K562 (cell line): Measurements from ENCODE around the gene TMEFF1. TPM values are rescaled to one million over a fixed set of nuclear protein-coding genes. Genes with fewer than 3 reads are reported as not detected.
A peak's percentile ranks its signal among the peaks of the same experiment; 100 is the strongest.

ENCODE experiments used
- ATAC-seq: fragments of 200-7000 bp; cut with Tn5 transposase; 3 replicates; pipeline ENCODE4 v1.9.1; 2020; ENCODE audit warnings: moderate library complexity
- BruUV-seq: library from RNA; stranded (reverse); fragments of 400-500 nt; replicated peaks from 2 replicates; lab custom pipeline; 2021; lab: Mats Ljungman, UMichigan
- CTCF ChIA-PET: fragments of 300-600 bp; formaldehyde crosslinking; extraction: SDS; loops from one replicate; lab custom pipeline; 2021; ENCODE audit warnings: low intra/inter-chr PET ratio; lab: Yijun Ruan, JAX
- POLR2A ChIA-PET: fragments of 300-600, 350-650 bp; sonication (Branson Sonifier 250); formaldehyde crosslinking; extraction: SDS; loops from one replicate; lab custom pipeline; 2021; ENCODE audit warnings: antibody characterized with exemption, inconsistent platforms; lab: Yijun Ruan, JAX
- DNase-seq, 4 experiments: peaks; one replicate each; pipeline versions ENCODE4 v3.0.0 to v3.0.0-alpha.2; 2011 to 2018; ENCODE audit warnings: low spot score in 3 of 4, mixed read lengths in 3 of 4; ENCODE audit errors: extremely low read depth in 1 of 4
- FAIRE-seq: peaks from 2 replicates; lab custom pipeline; 2011; peaks lifted over from hg19 to GRCh38; lab: Jason Lieb, UNC
- H2AFZ ChIP-seq: 2 replicates; pipeline ENCODE4 v1.6.0; 2011; ENCODE audit warnings: low read depth, low read length, control low read depth, inconsistent platforms
- H3K27ac ChIP-seq: fragments of 200-600 bp; 3 replicates; pipeline ENCODE4 v1.8.0; 2011; ENCODE audit warnings: low read depth, mild to moderate bottlenecking, control low read depth, inconsistent platforms, low read length, moderate library complexity, mixed read lengths; ENCODE audit errors: extremely low read depth
- H3K27me3 ChIP-seq, 2 experiments: fragments of 300-600 bp in 1 of 2; 2 replicates in 1 of 2; 3 replicates in 1 of 2; pipeline versions ENCODE4 v1.6.0 to v1.8.0; 2011; ENCODE audit warnings: inconsistent platforms in 2 of 2, low read length in 2 of 2, mild to moderate bottlenecking in 1 of 2, mixed read lengths in 1 of 2, moderate library complexity in 1 of 2; ENCODE audit not compliant: control insufficient read depth in 2 of 2, insufficient read depth in 2 of 2
- H3K36me3 ChIP-seq: fragments of 300-600 bp; 3 replicates; pipeline ENCODE4 v1.8.0; 2011; ENCODE audit warnings: mild to moderate bottlenecking, low read length, inconsistent platforms; ENCODE audit not compliant: control insufficient read depth, insufficient read depth
- H3K4me1 ChIP-seq, 2 experiments: fragments of 200-600 bp in 1 of 2; replicated peaks in 1 of 2; 2 replicates in 1 of 2; 3 replicates in 1 of 2; pipeline versions ENCODE4 v1.5.1 to v1.8.0; 2011; ENCODE audit warnings: inconsistent platforms in 2 of 2, low read length in 2 of 2, mild to moderate bottlenecking in 1 of 2, mixed read lengths in 1 of 2, moderate library complexity in 1 of 2; ENCODE audit not compliant: control insufficient read depth in 2 of 2, insufficient read depth in 2 of 2
- H3K4me2 ChIP-seq: 2 replicates; pipeline ENCODE4 v1.6.1; 2011; ENCODE audit warnings: low read length, control low read depth, inconsistent platforms, mixed read lengths; ENCODE audit not compliant: insufficient read depth
- H3K4me3 ChIP-seq: fragments of 200-600 bp; sonication (generic), shearing (Covaris generic); 2 replicates; pipeline ENCODE4 v1.5.1; 2016; ENCODE audit warnings: control low read depth, inconsistent platforms
- H3K79me2 ChIP-seq: fragments of 200-600 bp; 3 replicates; pipeline ENCODE4 v1.8.0; 2011; ENCODE audit warnings: low read length, inconsistent platforms; ENCODE audit not compliant: control insufficient read depth, insufficient read depth
- H3K9ac ChIP-seq, 2 experiments: 2 replicates each; pipeline versions ENCODE4 v1.6.0 to v1.6.1; 2011; ENCODE audit warnings: low read depth in 2 of 2, low read length in 2 of 2, control low read depth in 1 of 2, inconsistent platforms in 1 of 2, mild to moderate bottlenecking in 1 of 2, mixed read lengths in 1 of 2; ENCODE audit not compliant: insufficient read depth in 1 of 2
- H3K9me1 ChIP-seq: one replicate; pipeline ENCODE4 v1.6.0; 2011; ENCODE audit warnings: inconsistent platforms, mild to moderate bottlenecking, low read length, moderate library complexity; ENCODE audit not compliant: control insufficient read depth, insufficient read depth
- H3K9me3 ChIP-seq: replicated peaks from 2 replicates; pipeline ENCODE4 v1.5.1; 2011; ENCODE audit warnings: low read depth, low read length, inconsistent platforms; ENCODE audit not compliant: control insufficient read depth, insufficient read depth
- H4K20me1 ChIP-seq: replicated peaks from 2 replicates; pipeline ENCODE4 v1.6.1; 2011; ENCODE audit warnings: low read length, inconsistent platforms, mixed read lengths; ENCODE audit not compliant: control insufficient read depth, insufficient read depth
- CHD7 ChIP-seq: fragments of 200-600 bp; sonication (generic); IDR thresholded peaks from one replicate; pipeline ENCODE4 v1.6.1; 2012; ENCODE audit warnings: mild to moderate bottlenecking, low read depth, low read length, inconsistent platforms
- RBM25 ChIP-seq: fragments of 200-400 bp; formaldehyde crosslinking; IDR thresholded peaks from 2 replicates; pipeline ENCODE4 v1.6.1; 2018; ENCODE audit warnings: low read length, low read depth, moderate library complexity; ENCODE audit not compliant: severe bottlenecking
- SPI1 ChIP-seq: IDR thresholded peaks from 2 replicates; pipeline ENCODE4 v1.6.1; 2011; ENCODE audit warnings: low read depth, low read length, control low read depth, borderline replicate concordance
- ZNF146 ChIP-seq: IDR thresholded peaks from one replicate; pipeline ENCODE4 v1.6.1; 2018; ENCODE audit warnings: missing compliant biosample characterization; ENCODE audit not compliant: unreplicated experiment
- ZNF740 ChIP-seq, 3 experiments: fragments of 200-800 bp in 1 of 3; sonication (Bioruptor generic) in 1 of 3; sonication (generic) in 1 of 3; formaldehyde crosslinking in 1 of 3; IDR thresholded peaks; 2 replicates each; pipeline versions ENCODE4 v1.6.1 to v1.8.0; 2016 to 2022; ENCODE audit warnings: mild to moderate bottlenecking in 2 of 3, missing compliant biosample characterization in 2 of 3, missing genetic modification characterization in 2 of 3, missing genetic modification reagents in 1 of 3
- WGBS: fragments of 100-300 bp; shearing (Covaris generic); methylation state at CpG from one replicate; pipeline ENCODE4 v1.1.6; 2016; ENCODE audit warnings: low coverage, mixed read lengths; ENCODE audit not compliant: insufficient coverage; ENCODE audit errors: missing lambda C conversion rate; 5-methylcytosine and 5-hydroxymethylcytosine counted together
- in situ Hi-C: fragments of 300-500 bp; cut with MboI; formaldehyde crosslinking; loops from 4 replicates; pipeline ENCODE4 v1.15.0; 2018; ENCODE audit warnings: inconsistent platforms, mixed read lengths
- intact Hi-C: fragments of 100-400 bp; cut with micrococcal nuclease; formaldehyde crosslinking; loops from 2 replicates; pipeline ENCODE4 v1.14.2; 2022
- polyA plus RNA-seq, 8 experiments: library from polyadenylated mRNA; depleted of rRNA in 4 of 8; stranded (reverse) in 5 of 8; unstranded in 3 of 8; fragments of >200 nt; fragmentation: Nextera tagmentation in 2 of 8; fragmentation: Illumina TruSeq in 1 of 8; extraction: Ambion mirVana in 2 of 8; extraction: Trizol in 1 of 8; gene quantifications; 2 replicates each; pipeline versions ENCODE4 v1.2.1 to v1.2.3, GENCODE V29; 2011 to 2014; ENCODE audit warnings: inconsistent platforms in 1 of 8, missing spikeins in 1 of 8
- total RNA-seq, 7 experiments: library from RNA; depleted of rRNA in 6 of 7; stranded (reverse); fragments of >200 nt in 6 of 7; fragmentation: Illumina TruSeq in 2 of 7; extraction: Trizol in 2 of 7; gene quantifications; 2 replicates each; pipeline versions ENCODE4 v1.2.1 to v1.2.3, GENCODE V29; 2011 to 2021; ENCODE audit warnings: low replicate concordance in 1 of 7

Gene TMEFF1
- total and polyA plus RNA-seq, 9 of the 15 experiments (the other 6 are each of a cell fraction or from before 2014, with no cell fraction given), result 0.07 to 1.1 (median 0.28) TPM; not detected in 2

GRCh38 chr9:100626949-100627348 lies 154.0 kb downstream of the TMEFF1 start:
- no peaks in the 10 kb centered on the region for H3K9me1 ChIP-seq
- H3K9ac ChIP-seq, result no peak overlapping the region
- in situ Hi-C loops (no loop called here), intact Hi-C loops (no loop called here)
- no TSS peak for BruUV-seq
- 10% methylated on average over 1 of the region's 1 CpG for WGBS
- no peak overlapping the region for H3K27ac ChIP-seq
- no peak overlapping the region for H3K4me2 ChIP-seq
- no peak for DNase-seq
- TF ChIP-seq SPI1 (no peak), RBM25 (peak; percentile 58), ZNF740 (CRISPR knock-in tag; IDR thresholded peaks at IDR 0.05) (no peak), ZNF740 (tag; IDR thresholded peaks at IDR 0.05) (no peak), CHD7 (no peak), ZNF146 (peak; percentile 73)
- no peaks in the 10 kb centered on the region for H3K4me1 ChIP-seq
- H2AFZ ChIP-seq, result no peak overlapping the region
- ATAC-seq, result no peak
- no peak for FAIRE-seq
- POLR2A ChIA-PET, result no interaction called here
- H4K20me1 ChIP-seq, result no peaks in the 10 kb centered on the region
- CTCF ChIA-PET, result no interaction called here
- no peaks in the 10 kb centered on the region for H3K36me3 ChIP-seq
- no peaks in the 10 kb centered on the region; a peak in 1 of 5 replicates for H3K27me3 ChIP-seq
- H3K79me2 ChIP-seq, result no peaks in the 10 kb centered on the region
- H3K4me3 ChIP-seq, result no peak overlapping the region
- H3K9me3 ChIP-seq, result no peaks in the 10 kb centered on the region
